ENCODE data around the gene KNCN.

The KNCN gene

DNA sequence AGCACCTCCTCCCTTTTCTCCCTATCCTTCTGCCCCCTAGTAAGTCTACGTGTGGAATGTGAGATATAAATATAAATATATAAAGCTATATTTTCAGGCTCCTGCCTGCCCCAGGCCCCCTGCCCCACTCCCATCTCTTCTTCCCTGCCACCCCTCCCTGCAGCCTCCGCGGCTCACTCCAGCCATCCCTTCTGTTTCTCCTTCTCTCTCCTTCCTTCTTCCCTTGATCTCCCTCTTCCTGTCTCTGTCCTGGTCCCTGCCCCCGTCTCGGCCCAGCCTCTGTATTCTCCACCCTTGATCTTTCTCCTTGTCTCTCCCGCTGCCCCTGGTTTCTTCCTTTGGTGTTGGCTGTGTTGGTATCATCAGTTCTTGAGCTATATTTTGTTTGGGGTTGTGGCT is 38.7 kb downstream of the KNCN start (continued):
- no peak for TF ChIP-seq ZNF202 (tag by site-specific recombination; IDR thresholded peaks at IDR 0.05; ENCODE audit: borderline replicate concordance)
- TF ChIP-seq ZNF16 (tag by site-specific recombination; IDR thresholded peaks at IDR 0.05; ENCODE audit: low read depth), result no peak
- TF ChIP-seq ZNF488 (tag by site-specific recombination; IDR thresholded peaks at IDR 0.05), result no peak
- TF ChIP-seq ZNF658 (tag by site-specific recombination; IDR thresholded peaks at IDR 0.05), result no peak
- TF ChIP-seq ZSCAN5A (tag by site-specific recombination; IDR thresholded peaks at IDR 0.05), result no peak
- TF ChIP-seq OSR2 (tag by site-specific recombination; IDR thresholded peaks at IDR 0.05), result no peak
- no peak for TF ChIP-seq ZSCAN4 (tag by site-specific recombination; IDR thresholded peaks at IDR 0.05)

DNA sequence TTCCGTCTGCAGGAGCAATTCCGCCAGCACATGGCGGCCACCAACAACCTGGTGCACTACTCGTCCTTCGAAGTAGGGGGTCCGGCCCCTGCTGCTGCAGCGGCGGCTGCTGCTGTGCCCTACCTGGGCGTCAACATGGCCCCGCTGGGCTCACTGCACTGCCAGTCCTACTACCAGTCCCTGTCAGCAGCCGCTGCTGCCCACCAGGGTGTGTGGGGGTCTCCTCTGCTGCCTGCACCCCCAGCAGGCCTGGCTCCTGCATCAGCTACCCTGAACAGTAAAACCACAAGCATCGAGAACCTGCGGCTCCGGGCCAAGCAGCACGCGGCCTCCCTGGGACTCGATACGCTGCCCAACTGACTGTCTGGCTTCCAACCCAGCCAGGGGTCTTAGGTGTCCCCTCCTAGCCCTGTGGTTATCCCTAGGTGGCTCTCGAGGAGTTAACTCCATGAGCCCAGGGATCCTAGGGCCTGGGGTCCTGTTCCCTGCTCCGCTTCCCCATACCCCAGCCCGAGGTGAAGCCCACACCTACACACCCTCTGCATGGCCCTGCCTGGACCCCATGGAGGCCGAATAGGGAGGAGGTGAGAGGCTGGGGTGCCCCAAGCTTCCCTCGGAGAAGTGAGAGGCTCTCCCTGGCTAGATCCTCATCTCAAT is 39.2 kb downstream of the KNCN start:
- TF ChIP-seq BCL11A (tag by site-specific recombination; IDR thresholded peaks at IDR 0.05; ENCODE audit: low read depth), result no peak
- no peak for TF ChIP-seq ZNF148 (tag by site-specific recombination; IDR thresholded peaks at IDR 0.05; ENCODE audit: borderline replicate concordance)
- TF ChIP-seq ZIC2 (tag by site-specific recombination; IDR thresholded peaks at IDR 0.05), result peak; percentile 87
- TF ChIP-seq SETDB1 (IDR thresholded peaks at IDR 0.05; ENCODE audit: insufficient read length, low read length), result no peak
- TF ChIP-seq ZNF548 (tag by site-specific recombination; IDR thresholded peaks at IDR 0.05), result no peak
- no peak for TF ChIP-seq ZNF423 (tag by site-specific recombination; IDR thresholded peaks at IDR 0.05)
- Histone ChIP-seq H3K4me1 (ENCODE audit: control insufficient read depth, insufficient read depth, low read length) (no peaks in the 10 kb centered on the region; the same call in 1 of the 2 replicates), H3K36me3 (ENCODE audit: control insufficient read depth in 2 of 2, insufficient read depth in 1 of 2, low read length in 2 of 2) (no peaks in the 10 kb centered on the region), H3K9me3 (ENCODE audit: control insufficient read depth, insufficient read depth, low read depth, low read length) (no peaks in the 10 kb centered on the region), H3K27ac (ENCODE audit: extremely low read depth, low read depth, low read length) (no peak overlapping the region), H3K4me3 (ENCODE audit: low read depth, low read length) (no peak overlapping the region)
- ChIA-PET POLR2A (no interaction called here), CTCF (interaction anchor here (1.0 to 1.3 kb wide), 3 partner anchors 22 to 66 kb away, joined by 3 to 5 read pairs (median 3); no protein-coding TSS in a partner anchor)

GRCh38 chr1:46510998-46511365 is 40.5 kb downstream of the KNCN start:
- H3K36me3 ChIP-seq (ENCODE audit: control insufficient read depth in 2 of 2, insufficient read depth in 1 of 2, low read length in 2 of 2), result no peaks in the 10 kb centered on the region
- no peaks in the 10 kb centered on the region for H3K4me1 ChIP-seq (ENCODE audit: control insufficient read depth, insufficient read depth, low read length)
- H3K4me3 ChIP-seq (ENCODE audit: low read depth, low read length), result no peak overlapping the region
- no peaks in the 10 kb centered on the region for H3K9me3 ChIP-seq (ENCODE audit: control insufficient read depth, insufficient read depth, low read depth, low read length)
- H3K27ac ChIP-seq (ENCODE audit: extremely low read depth, low read depth, low read length), result no peak overlapping the region
- POLR2A ChIA-PET, result interaction anchor here (0.6 kb wide), 2 partner anchors 15 to 287 kb away, joined by 3 to 5 read pairs; no protein-coding TSS in a partner anchor
- CTCF ChIA-PET, result interaction anchor here (0.5 kb wide), 1 partner anchor 665 kb away, joined by 3 read pairs; no protein-coding TSS in a partner anchor
- TF ChIP-seq SETDB1 (IDR thresholded peaks at IDR 0.05; ENCODE audit: insufficient read length, low read length) (no peak), PRDM1 (tag by site-specific recombination; IDR thresholded peaks at IDR 0.05) (no peak), ZBTB11 (tag by site-specific recombination; conservative IDR thresholded peaks at IDR 0.05; ENCODE audit: low read depth) (no peak)

Data from HEK293 (cell line).